Measurements from ENCODE around the gene MAPK12. TPM values are rescaled to one million over a fixed set of nuclear protein-coding genes. Genes with fewer than 3 reads are reported as not detected.

MAPK12 gene
- total and polyA plus RNA-seq, 9 of the 15 experiments (the other 6 are each of a cell fraction or from before 2014, with no cell fraction given) = 0.79 to 71.5 (median 32.8) TPM

- TF ChIP-seq, protein P1, sequence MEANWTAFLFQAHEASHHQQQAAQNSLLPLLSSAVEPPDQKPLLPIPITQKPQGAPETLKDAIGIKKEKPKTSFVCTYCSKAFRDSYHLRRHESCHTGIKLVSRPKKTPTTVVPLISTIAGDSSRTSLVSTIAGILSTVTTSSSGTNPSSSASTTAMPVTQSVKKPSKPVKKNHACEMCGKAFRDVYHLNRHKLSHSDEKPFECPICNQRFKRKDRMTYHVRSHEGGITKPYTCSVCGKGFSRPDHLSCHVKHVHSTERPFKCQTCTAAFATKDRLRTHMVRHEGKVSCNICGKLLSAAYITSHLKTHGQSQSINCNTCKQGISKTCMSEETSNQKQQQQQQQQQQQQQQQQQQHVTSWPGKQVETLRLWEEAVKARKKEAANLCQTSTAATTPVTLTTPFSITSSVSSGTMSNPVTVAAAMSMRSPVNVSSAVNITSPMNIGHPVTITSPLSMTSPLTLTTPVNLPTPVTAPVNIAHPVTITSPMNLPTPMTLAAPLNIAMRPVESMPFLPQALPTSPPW (CRISPR knock-in tag; IDR thresholded peaks at IDR 0.05) = peak; percentile 73
- no peak for TF ChIP-seq FOXA1 (IDR thresholded peaks at IDR 0.05; ENCODE audit: borderline replicate concordance)
- TF ChIP-seq, protein P2, sequence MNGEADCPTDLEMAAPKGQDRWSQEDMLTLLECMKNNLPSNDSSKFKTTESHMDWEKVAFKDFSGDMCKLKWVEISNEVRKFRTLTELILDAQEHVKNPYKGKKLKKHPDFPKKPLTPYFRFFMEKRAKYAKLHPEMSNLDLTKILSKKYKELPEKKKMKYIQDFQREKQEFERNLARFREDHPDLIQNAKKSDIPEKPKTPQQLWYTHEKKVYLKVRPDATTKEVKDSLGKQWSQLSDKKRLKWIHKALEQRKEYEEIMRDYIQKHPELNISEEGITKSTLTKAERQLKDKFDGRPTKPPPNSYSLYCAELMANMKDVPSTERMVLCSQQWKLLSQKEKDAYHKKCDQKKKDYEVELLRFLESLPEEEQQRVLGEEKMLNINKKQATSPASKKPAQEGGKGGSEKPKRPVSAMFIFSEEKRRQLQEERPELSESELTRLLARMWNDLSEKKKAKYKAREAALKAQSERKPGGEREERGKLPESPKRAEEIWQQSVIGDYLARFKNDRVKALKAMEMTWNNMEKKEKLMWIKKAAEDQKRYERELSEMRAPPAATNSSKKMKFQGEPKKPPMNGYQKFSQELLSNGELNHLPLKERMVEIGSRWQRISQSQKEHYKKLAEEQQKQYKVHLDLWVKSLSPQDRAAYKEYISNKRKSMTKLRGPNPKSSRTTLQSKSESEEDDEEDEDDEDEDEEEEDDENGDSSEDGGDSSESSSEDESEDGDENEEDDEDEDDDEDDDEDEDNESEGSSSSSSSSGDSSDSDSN (IDR thresholded peaks at IDR 0.05; ENCODE audit: borderline replicate concordance in 1 of 2, low read depth in 2 of 2, low read length in 2 of 2) = 0 out of 4 replicates have a peak, but pooled peaks of 1 of the 2 experiments have one; percentile 12
- 0 out of 2 replicates have a peak, but pooled peaks have one; percentile 17 for TF ChIP-seq POLR2G (IDR thresholded peaks at IDR 0.05; ENCODE audit: low read depth, low read length)
- TF ChIP-seq PTBP1 (IDR thresholded peaks at IDR 0.05; ENCODE audit: low read depth, low read length) = no peak
- TF ChIP-seq MAFG (tag; conservative IDR thresholded peaks at IDR 0.05) = no peak
- no peak for TF ChIP-seq ARNT (IDR thresholded peaks at IDR 0.05)
Observed at GRCh38 chr22:50269970-50270665, 8.6 kb upstream of the MAPK12 start, which contains the start of gene MAPK11 (continued).
